Gastroesophageal sphincter (tissue), 3 donors: ENCODE measurements around the gene FAM53B.

Experiments
- POLR2A ChIP-seq, 2 donors: fragments of 450-650 bp; IDR thresholded peaks; one replicate each; pipeline ENCODE4 v1.6.1; 2017; ENCODE audit warnings: antibody characterized with exemption in 2 of 2, mild to moderate bottlenecking in 2 of 2, moderate library complexity in 1 of 2
- POLR2AphosphoS5 ChIP-seq: sonication (generic); formaldehyde crosslinking; IDR thresholded peaks from one replicate; pipeline ENCODE4 v1.6.1; 2017; ENCODE audit warnings: antibody characterized with exemption
- TF ChIP-seq, protein P1 (sequence below), 4 experiments: fragments of 200-600 bp in 2 of 4; fragments of 450-650 bp in 2 of 4; sonication (generic) in 1 of 4; IDR thresholded peaks; one replicate each; pipeline ENCODE4 v1.5.1; 2017 to 2019; ENCODE audit warnings: antibody characterized with exemption in 4 of 4, mild to moderate bottlenecking in 2 of 4, moderate library complexity in 2 of 4

DNA sequence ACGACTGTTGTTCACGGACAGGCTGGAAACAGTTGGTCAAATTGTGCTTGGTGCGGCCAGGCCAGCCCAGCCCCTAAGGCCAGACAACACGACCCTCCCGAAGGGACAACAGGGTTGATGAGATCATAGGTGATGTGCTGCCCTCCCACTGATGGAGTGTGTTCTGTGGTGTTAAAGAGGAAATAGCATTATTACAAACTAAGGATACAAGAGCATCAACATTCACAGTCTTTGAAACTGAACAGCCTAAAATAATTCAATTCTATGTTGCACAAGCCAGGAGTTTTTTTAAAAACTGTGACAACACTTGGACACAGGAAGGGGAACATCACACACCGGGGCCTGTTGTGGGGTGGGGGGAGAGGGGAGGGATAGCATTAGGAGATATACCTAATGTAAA is 87.6 kb downstream of the FAM53B start:
- TF ChIP-seq POLR2A (IDR thresholded peaks at IDR 0.05) (no peak), POLR2AphosphoS5 (no peak)
- TF ChIP-seq, protein P1, sequence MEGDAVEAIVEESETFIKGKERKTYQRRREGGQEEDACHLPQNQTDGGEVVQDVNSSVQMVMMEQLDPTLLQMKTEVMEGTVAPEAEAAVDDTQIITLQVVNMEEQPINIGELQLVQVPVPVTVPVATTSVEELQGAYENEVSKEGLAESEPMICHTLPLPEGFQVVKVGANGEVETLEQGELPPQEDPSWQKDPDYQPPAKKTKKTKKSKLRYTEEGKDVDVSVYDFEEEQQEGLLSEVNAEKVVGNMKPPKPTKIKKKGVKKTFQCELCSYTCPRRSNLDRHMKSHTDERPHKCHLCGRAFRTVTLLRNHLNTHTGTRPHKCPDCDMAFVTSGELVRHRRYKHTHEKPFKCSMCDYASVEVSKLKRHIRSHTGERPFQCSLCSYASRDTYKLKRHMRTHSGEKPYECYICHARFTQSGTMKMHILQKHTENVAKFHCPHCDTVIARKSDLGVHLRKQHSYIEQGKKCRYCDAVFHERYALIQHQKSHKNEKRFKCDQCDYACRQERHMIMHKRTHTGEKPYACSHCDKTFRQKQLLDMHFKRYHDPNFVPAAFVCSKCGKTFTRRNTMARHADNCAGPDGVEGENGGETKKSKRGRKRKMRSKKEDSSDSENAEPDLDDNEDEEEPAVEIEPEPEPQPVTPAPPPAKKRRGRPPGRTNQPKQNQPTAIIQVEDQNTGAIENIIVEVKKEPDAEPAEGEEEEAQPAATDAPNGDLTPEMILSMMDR (IDR thresholded peaks at IDR 0.05), result no peak
